ENCODE measurements around the gene KLHL29.

The KLHL29 gene

DNA sequence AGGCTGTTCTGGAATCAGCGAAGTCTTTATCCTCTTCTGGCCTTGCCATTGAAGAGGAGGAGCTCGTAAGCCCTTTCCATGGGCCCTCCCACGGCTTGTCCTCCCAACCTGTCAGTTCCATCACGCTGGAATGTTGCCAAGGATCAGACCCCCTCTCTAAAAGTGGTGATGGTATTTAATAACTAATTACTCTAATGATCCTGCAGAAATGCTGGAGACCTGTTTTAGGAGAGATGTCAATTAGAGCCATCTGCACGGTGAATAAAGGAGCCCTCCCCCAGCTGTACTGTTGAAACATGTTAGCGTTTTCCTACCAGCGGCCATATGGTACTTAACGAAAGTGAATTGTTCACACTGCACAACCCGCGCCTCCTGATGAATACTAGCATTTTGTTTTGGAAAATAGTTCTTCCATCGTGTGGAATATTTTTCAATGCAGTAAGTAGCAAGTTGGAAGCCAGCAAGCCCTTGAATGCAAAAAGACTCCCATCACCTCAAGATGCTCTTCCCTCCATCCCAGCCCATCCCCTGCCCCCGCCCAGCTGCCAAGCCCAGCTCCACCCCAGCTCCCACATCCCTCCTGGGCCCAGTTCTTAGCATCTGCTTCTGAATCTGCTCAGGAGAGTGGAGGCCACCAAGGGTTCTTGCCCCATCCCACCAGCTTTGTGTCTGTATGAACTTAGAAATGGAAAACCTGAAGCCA, 145.4 kb downstream of the KLHL29 start:
- Histone ChIP-seq H3K27me3 (peaks cover 0 to 23% (median 0%) of the 10 kb centered on the region in 11 experiments; a peak in 5 of 22 replicates), H3K36me3 (no peaks in the 10 kb centered on the region), H3K4me3 (no peak overlapping the region), H3K4me2 (no peak overlapping the region), H3K27ac (no peak overlapping the region), H4K20me1 (no peaks in the 10 kb centered on the region), H3K9ac (no peak overlapping the region), H3K4me1 (peaks cover 18 to 50% (median 43%) of the 10 kb centered on the region in 10 experiments), H3K9me3 (replicated peaks in 1 of 11) (no peaks in the 10 kb centered on the region)
- no peak for TF ChIP-seq Cebpa-rat (IDR thresholded peaks at IDR 0.05)

DNA sequence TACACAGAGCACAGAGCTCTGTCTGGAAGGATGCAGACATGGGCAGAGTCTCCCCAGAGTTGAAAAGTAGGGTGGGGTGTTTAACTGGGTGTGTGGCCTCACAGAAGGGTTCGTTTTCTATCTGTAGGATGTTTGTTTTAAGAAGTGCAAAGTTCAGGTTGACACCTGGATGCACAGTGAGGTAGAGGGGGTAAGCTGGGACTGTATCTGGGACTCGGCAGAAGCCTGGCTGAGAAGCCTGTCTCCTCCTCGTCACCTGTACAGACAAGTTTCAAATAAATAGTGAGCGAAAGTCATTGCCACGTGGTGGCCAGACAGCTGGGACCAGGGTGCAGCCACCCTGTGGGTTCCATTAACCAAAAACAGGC, 145.9 kb downstream of the KLHL29 start:
- Histone ChIP-seq H4K20me1 (no peaks in the 10 kb centered on the region), H3K4me2 (peak overlapping the region in 4 of 11 experiments; percentile 74 to 89 (median 86); a peak in 7 of 22 replicates), H3K27ac (no peak overlapping the region), H3K4me3 (no peak overlapping the region), H3K36me3 (no peaks in the 10 kb centered on the region), H3K4me1 (peaks cover 18 to 52% (median 41%) of the 10 kb centered on the region in 10 experiments), H3K27me3 (peaks cover 0 to 23% (median 0%) of the 10 kb centered on the region in 11 experiments; a peak in 5 of 22 replicates), H3K9me3 (replicated peaks in 1 of 11) (no peaks in the 10 kb centered on the region), H3K9ac (no peak overlapping the region)
- no peak for TF ChIP-seq Cebpa-rat (IDR thresholded peaks at IDR 0.05)

- H3K4me1 ChIP-seq = peaks cover 18 to 49% (median 38%) of the 10 kb centered on the region in 10 experiments
- H4K20me1 ChIP-seq = no peaks in the 10 kb centered on the region
- H3K4me3 ChIP-seq = no peak overlapping the region
- H3K9me3 ChIP-seq (replicated peaks in 1 of 11) = no peaks in the 10 kb centered on the region
- no peak overlapping the region for H3K9ac ChIP-seq
- H3K4me2 ChIP-seq = peak overlapping the region in 9 of 11 experiments; percentile 74 to 89 (median 85); a peak in 16 of 22 replicates
- H3K36me3 ChIP-seq = no peaks in the 10 kb centered on the region
- TF ChIP-seq Cebpa-rat (IDR thresholded peaks at IDR 0.05) = no peak
- peaks cover 0 to 23% (median 0%) of the 10 kb centered on the region in 11 experiments; a peak in 5 of 22 replicates for H3K27me3 ChIP-seq
- no peak overlapping the region for H3K27ac ChIP-seq
These were observed 146.3 kb downstream of the KLHL29 start for GRCh38 chr2:23531280-23531679.

- Histone ChIP-seq H3K36me3 (no peaks in the 10 kb centered on the region), H3K9ac (peak overlapping the region in 3 of 11 experiments; percentile 58 to 65 (median 61); a peak in 4 of 22 replicates), H3K4me2 (peak overlapping the region; percentile 74 to 89 (median 83)), H3K27me3 (peaks cover 0 to 23% (median 0%) of the 10 kb centered on the region in 11 experiments; a peak in 5 of 22 replicates), H3K27ac (peak overlapping the region in 1 of 11 experiments; percentile 61; a peak in 2 of 22 replicates), H4K20me1 (no peaks in the 10 kb centered on the region), H3K4me1 (peaks cover 18 to 47% (median 35%) of the 10 kb centered on the region in 10 experiments), H3K4me3 (peak overlapping the region in 1 of 10 experiments; percentile 28; a peak in 1 of 20 replicates), H3K9me3 (replicated peaks in 1 of 11) (no peaks in the 10 kb centered on the region)
- no peak for TF ChIP-seq Cebpa-rat (IDR thresholded peaks at IDR 0.05)
These were observed 146.9 kb downstream of the KLHL29 start for GRCh38 chr2:23531881-23532280.

DNA sequence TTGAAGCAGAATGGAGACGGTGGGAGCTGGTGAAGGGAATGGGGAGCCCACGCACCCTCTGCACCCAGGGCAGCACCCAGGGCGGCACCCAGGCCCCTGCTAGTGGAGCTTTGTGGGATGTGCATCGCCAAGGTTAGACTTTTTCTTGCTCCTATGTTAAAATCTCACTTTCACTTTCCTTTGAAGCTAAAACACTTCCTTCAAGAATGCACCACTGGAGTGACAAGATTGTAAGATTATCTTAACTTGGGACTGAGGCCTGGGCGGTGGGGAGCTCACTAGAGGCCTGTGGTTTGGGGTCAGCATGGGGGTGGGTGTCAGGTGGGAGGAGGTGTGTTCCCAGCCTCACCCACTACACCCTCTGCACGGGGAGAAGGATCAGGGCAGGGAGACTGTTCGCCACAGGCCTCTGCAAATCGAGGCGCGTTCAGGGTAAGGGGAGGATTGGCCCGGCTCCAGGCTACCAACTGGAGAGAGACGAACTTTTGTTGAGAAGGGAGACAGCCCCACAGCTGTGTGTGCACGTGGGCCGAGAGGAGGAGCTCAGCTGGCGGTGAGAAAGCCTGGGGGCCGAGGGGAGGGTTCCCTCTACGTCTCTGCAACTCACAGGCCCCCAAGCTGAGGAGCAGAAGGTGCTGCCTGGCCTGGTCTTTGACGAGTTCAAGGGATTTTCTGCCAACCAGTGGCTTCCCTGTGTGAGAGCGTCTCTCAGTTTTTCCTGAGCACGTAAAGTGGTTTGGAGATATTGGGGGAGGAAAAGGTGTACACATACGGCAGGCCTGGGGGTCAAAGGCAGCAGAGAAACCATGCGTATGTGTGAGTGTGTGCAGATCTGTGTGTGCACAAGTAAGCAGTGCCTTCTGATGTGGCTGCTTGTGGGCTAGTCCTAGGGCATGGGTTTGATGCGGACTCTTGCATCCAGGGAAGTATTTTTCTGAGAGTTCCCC, 147.7 kb downstream of the KLHL29 start:
- H3K27ac ChIP-seq = peak overlapping the region in 8 of 11 experiments; percentile 18 to 65 (median 60); a peak in 13 of 22 replicates
- H3K4me3 ChIP-seq = peak overlapping the region in 8 of 10 experiments; percentile 2 to 46 (median 23); a peak in 8 of 20 replicates
- TF ChIP-seq Cebpa-rat (IDR thresholded peaks at IDR 0.05) = no peak
- no peaks in the 10 kb centered on the region; a peak in 1 of 22 replicates for H4K20me1 ChIP-seq
- no peaks in the 10 kb centered on the region for H3K36me3 ChIP-seq
- peak overlapping the region in 9 of 11 experiments; percentile 29 to 65 (median 58); a peak in 16 of 22 replicates for H3K9ac ChIP-seq
- H3K4me2 ChIP-seq = peak overlapping the region; percentile 74 to 89 (median 83)
- H3K9me3 ChIP-seq (replicated peaks in 1 of 11) = no peaks in the 10 kb centered on the region
- peaks cover 0 to 23% (median 0%) of the 10 kb centered on the region in 11 experiments; a peak in 5 of 22 replicates for H3K27me3 ChIP-seq
- peaks cover 18 to 52% (median 40%) of the 10 kb centered on the region in 10 experiments for H3K4me1 ChIP-seq

DNA sequence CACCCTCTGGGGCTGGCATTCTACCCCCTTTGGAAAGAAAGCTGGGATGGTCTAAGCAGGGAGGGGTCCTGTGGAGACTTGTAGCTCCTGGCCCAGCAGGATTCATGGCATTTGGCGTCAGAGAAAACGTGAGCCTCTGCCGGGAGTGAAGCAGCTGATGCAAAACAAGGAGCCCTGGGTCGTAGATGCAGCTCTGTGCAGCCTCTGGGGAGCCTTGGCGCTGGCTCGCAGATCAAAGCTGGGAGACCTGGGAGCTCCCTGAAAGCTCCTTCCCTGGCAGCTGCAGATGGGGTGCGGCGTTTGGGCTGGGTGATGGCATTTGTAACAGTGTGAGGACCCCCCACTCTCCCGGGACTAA, 148.3 kb downstream of the KLHL29 start:
- Histone ChIP-seq H3K4me2 (peak overlapping the region; percentile 74 to 89 (median 83)), H4K20me1 (no peaks in the 10 kb centered on the region; a peak in 1 of 22 replicates), H3K9me3 (replicated peaks in 1 of 11) (no peaks in the 10 kb centered on the region), H3K9ac (peak overlapping the region in 6 of 11 experiments; percentile 37 to 65 (median 60); a peak in 9 of 22 replicates), H3K4me3 (peak overlapping the region in 3 of 10 experiments; percentile 19 to 42 (median 28); a peak in 3 of 20 replicates), H3K36me3 (no peaks in the 10 kb centered on the region), H3K27me3 (peaks cover 0 to 23% (median 0%) of the 10 kb centered on the region in 11 experiments; a peak in 5 of 22 replicates), H3K27ac (peak overlapping the region in 2 of 11 experiments; percentile 61 to 64; a peak in 2 of 22 replicates), H3K4me1 (peaks cover 18 to 56% (median 42%) of the 10 kb centered on the region in 10 experiments)
- no peak for TF ChIP-seq Cebpa-rat (IDR thresholded peaks at IDR 0.05)

- Histone ChIP-seq H3K9ac (no peak overlapping the region), H3K4me2 (peak overlapping the region in 7 of 11 experiments; percentile 9 to 89 (median 49); a peak in 8 of 22 replicates), H3K4me1 (peaks cover 18 to 56% (median 42%) of the 10 kb centered on the region in 10 experiments), H3K9me3 (replicated peaks in 1 of 11) (no peaks in the 10 kb centered on the region), H4K20me1 (no peaks in the 10 kb centered on the region; a peak in 1 of 22 replicates), H3K27ac (no peak overlapping the region), H3K4me3 (no peak overlapping the region), H3K27me3 (peaks cover 0 to 23% (median 0%) of the 10 kb centered on the region in 11 experiments; a peak in 5 of 22 replicates), H3K36me3 (no peaks in the 10 kb centered on the region)
- TF ChIP-seq Cebpa-rat (IDR thresholded peaks at IDR 0.05) = no peak
These were observed 149.8 kb downstream of the KLHL29 start for GRCh38 chr2:23534771-23535170.

GRCh38 chr2:23536326-23536725, 151.3 kb downstream of the KLHL29 start:
- H3K4me1 ChIP-seq = peaks cover 18 to 52% (median 38%) of the 10 kb centered on the region in 10 experiments
- TF ChIP-seq Cebpa-rat (IDR thresholded peaks at IDR 0.05) = no peak
- H3K9ac ChIP-seq = no peak overlapping the region
- no peak overlapping the region for H3K27ac ChIP-seq
- H3K36me3 ChIP-seq = no peaks in the 10 kb centered on the region
- H3K4me3 ChIP-seq = no peak overlapping the region
- H3K4me2 ChIP-seq = no peak overlapping the region
- no peaks in the 10 kb centered on the region for H3K9me3 ChIP-seq (replicated peaks in 1 of 11)
- H4K20me1 ChIP-seq = no peaks in the 10 kb centered on the region; a peak in 1 of 22 replicates
- H3K27me3 ChIP-seq = peaks cover 0 to 23% (median 0%) of the 10 kb centered on the region in 11 experiments; a peak in 5 of 22 replicates

All from BLaER1 treated with 17β-estradiol and CSF1 and Interleukin-3, amounts not matched to agents 10 nM and 100 nM (cell line).